ENCODE measurements around the gene SCN1A.
"Not testable (repeated sequence)": the region's sequence is repeated elsewhere in the genome, so short reads cannot be mapped to it uniquely, and the experiment has no call there.

SCN1A gene

DNA sequence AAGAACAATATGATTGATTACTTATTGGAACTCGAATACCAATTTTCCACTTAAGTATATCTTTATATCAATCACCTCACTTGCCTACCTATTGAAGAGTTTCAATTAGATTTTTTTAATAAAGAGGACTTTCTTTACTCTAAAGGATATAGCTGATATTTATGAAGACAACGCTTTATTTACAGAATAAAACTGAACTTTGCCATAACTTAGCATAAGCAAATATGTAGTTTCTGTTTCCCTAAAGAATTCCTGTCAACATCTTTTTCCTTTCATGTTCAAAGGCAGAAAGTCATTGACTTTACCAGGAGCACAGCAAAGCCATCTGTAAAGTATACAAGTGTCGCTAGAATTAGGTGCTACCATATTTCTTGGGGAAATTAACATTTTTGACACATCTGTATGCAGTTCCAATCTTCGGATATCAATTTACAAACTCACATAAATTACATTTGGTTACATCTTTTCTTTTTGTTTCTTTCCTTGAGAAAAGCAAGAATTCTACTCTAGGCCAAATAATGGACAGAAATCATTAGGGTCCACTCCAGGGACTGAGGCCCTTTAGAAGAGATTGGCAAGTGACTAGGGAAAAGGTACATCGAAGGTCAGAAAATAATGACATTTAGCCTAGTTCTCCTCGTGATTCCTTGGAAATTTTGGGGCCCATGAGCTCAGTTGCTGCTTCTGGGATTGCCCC, 7.5 kb upstream of the SCN1A start:
- no peak for DNase-seq

DNA sequence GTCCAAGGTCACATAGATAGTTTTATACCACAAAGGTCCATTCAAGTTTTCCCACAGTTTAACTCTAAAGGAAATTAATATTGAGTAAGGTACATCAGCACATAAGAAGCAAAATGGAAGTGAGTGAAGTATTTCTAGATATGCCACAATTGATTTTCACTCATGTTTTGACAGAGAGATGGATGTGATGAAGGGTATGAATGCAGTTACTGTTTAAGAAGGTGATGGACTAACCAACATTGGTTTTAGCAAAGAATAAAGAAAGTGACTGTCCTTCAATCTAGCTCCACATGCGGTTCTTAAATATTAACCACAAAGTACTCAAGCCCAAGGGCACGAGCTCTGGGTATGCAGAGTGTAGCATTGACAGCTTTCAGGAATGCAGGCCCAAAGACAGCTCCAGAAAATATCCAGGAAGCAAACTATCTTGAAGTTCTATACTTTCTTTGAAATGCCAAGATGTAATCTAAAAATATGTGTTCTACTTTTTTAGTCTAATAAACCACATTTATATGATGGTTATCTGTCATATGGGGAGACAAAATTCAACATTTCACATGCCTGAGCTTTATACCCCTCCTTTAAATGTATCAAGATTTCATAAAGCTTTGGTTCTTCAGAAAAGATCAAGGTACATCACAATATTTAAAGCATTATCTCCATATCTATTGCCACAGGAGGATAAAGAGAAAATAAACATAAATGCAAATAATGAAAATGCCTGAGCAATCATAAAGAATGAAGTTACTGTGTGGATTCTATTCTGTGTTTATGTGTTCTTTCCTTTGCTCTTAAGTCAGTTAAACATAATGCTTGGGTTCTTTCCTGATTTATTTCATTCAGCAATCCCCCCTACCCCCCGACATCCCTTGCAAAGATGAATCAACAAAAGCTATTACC, 6.7 kb upstream of the SCN1A start:
- no peak for DNase-seq

DNA sequence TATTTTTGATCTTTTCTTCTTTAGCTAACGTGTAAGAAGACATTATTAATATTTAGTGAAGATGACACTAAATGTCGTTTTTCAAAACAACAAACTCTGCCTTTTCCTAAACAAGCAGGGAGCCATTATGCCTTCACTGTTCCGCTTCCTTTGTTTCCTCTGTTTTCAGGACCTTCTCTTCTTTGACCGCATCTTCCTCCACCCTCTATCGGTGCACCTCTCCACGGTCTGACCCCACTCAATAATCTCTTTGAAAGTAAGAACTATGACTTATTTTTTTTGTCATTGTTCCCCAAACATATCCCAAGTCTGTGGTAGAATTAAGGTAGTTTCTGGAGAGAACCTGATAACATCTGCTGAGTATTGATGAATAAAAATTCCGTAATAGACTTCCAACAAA, 5.8 kb upstream of the SCN1A start:
- no peak for DNase-seq

DNA sequence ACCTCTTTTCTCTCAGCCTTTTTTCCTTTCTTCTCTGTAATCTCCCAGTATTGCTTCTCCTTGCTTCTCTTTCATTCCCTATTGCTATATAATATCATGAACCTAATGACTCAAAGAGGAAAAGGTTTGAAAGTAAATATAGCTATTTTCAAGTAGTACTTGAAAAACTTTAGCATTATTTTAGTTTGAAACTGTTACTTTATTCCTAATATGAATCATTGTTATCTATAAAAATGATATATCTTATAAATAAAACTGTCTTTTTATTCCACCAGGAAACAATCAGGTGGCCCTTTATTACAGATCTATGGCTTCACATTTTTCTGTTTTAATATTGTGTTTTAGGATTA, 311 bp upstream of the SCN1A start:
- DNase-seq, result no peak

DNA sequence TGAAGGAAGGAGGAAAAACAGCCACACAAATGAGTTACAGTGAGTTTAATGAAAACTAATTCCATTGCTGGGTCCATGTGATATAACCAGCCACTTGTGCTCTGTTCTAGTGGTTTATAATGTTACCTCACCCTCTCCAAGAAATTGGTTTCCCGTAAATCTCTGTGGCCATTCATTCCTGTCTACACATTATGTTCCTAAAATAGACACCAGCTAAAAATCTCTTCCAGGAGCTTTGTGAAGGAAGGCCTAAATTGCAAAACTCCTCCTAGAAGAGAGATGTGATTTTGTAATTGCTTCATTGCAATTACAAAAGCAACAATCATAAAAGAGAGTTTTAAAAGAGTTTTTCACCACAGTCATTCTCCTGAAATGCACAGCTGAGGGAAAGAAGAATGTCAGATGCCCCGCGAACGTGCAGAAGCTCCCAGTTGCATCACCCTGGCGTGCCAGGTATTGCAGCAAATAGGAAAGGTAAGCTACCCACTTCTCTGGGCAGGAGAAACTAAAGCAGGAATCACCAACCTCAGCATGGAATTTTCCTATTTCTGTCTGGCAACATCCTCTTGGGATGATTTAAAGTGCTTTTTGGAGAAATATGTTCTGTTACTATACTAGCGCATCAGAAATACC, 1.7 kb downstream of the SCN1A start:
- DNase-seq, result no peak

DNA sequence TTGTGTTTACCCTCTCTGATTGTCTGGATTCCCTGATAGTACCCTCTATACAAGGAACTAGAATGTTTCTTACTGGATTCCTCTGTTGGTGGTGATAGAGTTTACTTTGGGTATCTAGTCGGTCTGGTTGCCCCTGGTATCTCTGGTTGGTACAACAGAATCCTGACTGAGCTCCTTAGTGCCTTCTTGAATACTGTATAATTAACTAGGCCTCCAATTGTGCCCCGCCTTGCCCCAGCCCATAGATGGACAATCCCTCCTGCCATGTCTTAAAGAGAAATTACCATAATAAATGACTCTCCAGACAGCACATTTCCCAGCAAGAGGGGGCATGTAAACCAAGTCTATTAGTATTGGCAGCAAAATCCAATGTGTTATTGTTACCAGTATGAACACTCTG, 2.3 kb downstream of the SCN1A start:
- no peak for DNase-seq

DNA sequence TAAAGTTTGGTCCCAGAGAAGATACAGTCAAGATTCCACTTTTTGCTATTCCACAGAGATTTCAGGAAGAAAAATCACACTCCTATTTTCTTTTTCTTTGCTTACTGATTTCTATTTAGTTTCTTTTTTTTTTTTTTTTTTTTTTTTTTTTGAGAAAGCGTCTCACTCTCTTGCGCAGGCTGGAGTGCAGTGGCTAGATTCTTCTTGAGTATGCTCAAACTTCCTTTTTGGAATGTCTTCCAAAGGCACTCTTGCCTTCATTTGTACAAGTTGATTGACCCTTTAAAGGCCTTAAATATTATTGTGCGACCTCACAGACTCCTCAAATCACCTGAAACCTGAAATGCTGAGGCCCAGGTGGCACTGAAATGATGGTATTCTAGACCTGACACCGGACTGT, 9.6 kb downstream of the SCN1A start:
- DNase-seq, result no peak

DNA sequence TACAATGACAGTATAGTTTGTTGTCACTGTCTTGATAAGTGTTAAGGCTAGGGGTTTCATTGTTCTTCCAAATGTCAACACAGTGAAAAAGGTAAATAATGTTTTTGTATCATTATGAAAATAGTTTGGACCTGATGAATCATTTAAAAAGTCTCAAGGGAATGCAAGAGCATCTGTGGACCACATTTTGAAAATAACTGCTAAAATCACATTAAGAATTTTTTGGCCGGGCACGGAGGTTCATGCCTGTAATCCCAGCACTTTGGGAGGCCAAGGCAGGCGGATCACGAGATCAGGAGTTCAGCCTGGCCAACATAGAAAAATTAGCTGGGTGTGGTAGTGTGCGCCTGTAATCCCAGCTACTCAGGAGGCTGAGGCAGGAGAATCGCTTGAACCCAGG, 10.3 kb downstream of the SCN1A start:
- no peak for DNase-seq

DNA sequence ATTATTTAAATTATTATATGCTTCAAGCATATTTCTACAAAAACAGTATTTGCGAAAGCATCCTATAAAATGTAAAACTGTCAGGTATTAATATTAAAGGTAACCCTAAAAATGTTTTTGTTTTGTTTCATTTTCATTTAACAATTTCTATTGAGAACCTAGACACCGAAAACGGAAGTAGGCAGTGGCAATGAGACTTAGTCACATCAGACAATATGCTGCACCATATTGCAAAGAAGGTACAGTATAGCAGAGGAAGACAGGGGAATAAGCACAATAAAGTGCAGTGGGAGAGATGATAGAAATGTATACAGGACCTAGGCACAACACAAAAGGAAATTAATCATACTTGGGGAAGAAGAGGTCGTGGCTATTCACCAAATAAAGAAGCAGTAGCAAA, 12.2 kb downstream of the SCN1A start:
- no peak for DNase-seq

DNA sequence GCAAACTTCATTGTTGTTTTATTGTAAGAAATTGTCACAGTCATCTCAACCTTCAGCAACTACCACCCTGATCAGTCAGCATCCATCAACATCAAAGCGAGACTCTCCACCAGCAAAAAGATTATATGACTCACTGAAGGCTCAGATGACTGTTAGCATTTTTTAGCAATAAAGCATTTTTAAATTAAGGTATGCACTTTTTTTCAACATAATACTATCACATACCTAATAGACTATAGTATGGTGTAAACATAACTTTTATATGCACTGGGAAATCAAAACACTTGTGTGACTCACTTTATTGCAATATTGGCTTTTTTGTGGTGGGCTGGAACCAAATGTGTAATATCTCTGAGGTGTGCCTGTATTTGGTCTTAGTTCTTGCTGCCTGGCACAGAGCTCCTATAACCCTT, 15.6 kb downstream of the SCN1A start:
- DNase-seq, result no peak

DNA sequence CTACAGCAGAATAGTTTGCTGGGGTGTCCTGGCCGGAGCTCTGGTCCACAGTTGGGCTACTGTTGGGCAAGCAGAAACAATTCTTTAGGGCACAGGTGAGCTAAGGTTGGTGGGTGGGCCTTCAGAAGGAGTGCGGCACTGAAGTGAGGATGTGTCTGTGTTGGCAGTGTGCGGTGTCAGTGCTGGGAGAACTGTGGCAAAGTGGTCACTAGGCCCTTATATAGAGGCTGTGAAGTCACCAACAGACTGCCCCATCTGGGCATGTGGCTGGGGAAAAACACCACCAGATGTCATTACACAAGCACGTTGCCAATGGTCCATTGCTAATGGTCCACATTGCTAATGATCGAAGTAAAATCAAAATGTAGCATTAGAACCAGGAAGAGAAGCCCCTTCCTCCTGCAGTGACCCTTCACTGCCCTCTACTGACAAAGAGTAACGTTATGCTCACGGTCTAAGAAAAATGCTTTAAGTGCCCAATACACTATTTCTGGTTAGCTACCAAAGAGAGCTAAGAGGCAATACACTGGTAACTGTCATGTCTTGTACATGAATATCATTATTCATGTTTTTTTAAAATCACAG, 21.3 kb downstream of the SCN1A start:
- DNase-seq, result no peak

DNA sequence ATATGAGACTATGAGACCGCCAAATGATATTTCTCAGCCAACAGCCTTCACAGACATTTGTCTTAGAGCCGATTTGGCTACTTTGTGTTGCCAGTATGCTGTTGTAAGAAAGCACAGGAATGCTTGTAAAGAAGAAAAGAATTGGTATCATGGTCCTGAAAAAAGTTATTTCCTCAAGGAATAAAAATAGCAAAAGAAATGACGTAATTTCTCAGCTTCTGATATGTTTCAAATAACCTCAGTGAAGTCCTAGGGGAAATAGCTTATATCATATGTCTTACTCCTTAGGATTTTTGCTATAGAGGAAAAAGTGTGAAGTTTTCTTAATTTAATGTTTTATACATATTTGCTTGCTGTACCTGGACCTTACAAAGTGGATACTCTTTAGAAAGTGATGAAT, 23.0 kb downstream of the SCN1A start:
- no peak for DNase-seq

DNA sequence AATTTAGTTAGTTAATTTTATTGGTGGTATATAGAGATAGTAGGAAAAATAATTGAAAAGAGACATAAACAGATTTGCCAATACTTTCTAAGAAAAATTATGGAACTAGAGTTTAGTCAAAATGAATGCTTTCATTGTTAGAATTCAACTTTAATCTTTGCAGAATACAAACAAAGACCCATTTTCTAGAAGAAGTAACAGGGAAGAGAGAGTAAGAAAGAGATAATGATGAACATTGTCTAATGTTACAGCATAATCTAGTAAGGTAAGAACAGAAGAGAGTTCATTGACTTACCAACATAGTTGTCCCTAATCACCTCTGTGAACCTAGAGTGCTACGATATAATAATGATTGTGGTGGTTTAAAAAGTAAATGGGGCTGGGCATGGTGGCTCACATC, 23.7 kb downstream of the SCN1A start:
- no peak for DNase-seq

DNA sequence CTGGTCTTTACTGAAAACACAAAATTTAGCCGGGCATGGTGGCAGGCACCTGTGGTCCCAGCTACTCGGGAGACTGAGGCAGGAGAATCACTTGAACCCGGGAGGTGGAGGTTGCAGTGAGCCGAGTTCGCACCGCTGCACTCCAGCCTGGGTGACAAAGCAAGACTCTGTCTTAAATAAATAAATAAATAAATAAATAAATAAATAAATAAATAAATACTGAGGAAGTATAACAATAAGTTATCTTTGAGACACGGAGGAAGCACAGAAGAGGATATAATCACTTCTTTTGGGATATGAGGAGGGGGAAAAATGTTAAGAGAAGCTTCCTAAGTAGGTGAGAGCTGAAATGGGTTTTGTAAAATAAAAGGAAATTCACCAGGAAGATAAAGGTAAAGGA, 24.5 kb downstream of the SCN1A start:
- DNase-seq, result not testable (repeated sequence)

DNA sequence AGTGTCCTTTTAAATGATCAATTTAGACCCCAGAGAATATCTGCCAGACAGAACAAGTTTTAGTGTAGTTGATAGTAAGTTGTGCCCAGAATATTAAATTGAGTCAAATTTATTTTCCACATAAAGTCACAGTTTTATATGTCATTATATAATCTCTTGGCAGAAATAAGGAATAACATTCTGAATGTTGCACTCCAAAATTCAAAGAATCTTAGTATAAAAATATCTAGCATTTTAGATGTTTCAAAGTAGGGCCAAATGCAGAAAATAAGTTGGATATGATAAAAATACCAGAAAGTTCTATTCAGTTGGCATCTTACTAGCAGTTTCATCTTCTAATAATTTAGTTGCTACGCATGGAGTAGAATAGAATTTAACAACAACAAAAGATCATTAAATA, 33.5 kb downstream of the SCN1A start:
- DNase-seq, result no peak

DNA sequence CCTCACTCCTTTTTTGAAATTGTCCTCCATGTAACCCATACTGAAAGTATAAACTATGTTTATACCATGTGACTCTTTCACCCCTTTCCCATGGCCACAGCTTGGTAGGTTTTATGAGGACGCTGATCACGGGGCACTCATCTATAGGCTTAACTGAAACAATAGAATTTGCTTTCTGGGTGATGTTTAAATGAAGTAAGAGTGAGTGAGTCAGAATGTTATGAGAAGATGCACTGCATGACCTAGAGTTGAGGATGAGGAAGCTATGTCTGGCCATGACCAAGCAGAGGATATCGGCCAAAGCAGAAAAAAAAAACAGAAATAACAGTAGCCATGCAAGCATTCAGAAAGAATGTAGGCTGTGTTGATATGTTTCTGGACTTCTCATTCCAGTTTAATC, 34.9 kb downstream of the SCN1A start:
- DNase-seq, result no peak

DNA sequence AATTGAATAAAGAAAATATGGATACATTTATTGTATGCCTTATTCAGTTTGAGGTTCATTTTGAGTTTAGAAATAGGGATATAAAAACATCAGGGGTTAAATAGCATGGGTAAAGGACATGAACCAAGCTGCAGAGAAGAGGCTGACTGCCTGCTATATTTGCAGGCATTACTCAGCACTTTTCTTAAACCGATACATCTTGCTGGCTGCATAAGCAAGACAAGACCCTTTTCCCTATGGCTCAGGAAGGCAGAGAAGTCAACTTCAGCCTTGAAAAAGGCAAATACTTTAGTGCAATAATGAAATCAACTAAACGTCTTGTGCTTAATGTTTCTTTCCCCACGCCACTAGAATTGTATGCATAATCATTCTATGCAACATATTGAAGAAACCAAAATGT, 36.4 kb downstream of the SCN1A start:
- DNase-seq, result no peak

DNA sequence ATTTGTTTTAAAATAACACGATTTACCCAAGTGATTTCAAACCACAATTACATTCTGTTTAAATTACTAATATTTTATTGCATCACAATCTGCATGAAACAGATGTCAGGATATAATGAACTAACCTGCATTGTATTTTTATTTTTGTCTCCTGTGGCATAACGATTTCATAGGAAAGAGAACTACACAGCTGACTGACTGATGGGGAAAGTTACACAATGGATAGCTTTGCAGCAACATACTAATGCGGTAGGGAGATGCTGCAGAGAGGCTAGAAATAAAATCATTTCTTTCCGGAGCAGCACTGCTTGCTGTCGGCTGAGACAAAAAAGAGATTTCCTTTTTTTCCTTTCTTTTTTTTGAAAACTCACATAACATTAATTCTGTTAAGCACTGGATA, 36.9 kb downstream of the SCN1A start:
- no peak for DNase-seq

DNA sequence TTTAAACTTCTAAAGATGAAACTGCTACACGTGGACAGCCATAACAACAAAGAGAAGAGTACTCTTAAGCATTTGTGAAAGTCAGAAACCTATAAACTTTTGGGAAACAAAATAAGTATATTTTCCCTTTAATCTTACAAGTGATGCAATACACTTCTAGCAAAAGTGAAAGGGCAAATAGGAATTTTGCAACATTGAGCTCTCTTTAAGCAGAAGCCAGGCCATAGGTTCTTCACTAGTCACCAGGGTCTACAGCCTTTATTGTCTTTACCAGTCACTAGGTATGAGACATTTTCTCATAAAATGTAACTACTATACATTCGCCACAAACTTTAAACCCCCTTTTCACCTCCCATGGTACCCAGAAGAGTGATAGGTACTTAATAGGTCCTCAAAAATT, 37.5 kb downstream of the SCN1A start:
- no peak for DNase-seq

DNA sequence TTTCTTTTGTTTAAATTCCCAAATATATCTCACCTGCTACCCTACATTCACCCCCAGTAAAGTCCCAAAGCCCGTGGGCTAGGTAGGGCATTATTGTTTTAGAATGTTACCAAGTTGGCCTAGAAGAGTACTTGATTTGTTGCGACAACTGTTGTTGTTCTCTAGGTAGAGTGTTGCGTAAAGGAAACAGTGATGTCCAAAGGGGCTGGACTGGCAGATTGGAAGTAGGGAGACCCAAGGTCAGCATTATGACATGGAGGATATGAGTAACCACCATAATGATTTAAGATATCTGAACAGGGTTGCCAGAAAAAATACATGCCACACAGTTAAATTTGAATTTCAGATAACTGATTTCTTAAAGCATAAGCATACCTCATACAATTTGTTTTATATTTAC, 39.2 kb downstream of the SCN1A start:
- DNase-seq, result no peak

DNA sequence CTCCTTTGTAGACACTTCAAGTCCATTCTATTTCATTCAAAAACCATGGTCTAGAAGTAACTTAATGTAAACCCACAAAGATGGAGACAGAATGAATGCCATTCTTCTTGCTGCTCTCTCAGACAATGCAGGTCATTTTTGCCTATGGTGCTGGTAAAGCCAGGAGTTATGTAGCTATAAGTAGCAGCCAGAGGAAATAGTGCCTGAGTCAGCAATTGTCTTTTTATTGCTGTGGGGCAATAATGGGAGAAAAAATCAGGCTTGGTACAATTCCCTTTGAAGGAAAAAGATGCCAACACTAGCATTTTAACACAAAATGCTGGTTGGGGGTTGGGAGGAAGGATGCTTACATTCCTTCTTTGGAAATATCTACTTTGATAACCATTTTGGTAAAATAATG, 43.5 kb downstream of the SCN1A start:
- no peak for DNase-seq

DNA sequence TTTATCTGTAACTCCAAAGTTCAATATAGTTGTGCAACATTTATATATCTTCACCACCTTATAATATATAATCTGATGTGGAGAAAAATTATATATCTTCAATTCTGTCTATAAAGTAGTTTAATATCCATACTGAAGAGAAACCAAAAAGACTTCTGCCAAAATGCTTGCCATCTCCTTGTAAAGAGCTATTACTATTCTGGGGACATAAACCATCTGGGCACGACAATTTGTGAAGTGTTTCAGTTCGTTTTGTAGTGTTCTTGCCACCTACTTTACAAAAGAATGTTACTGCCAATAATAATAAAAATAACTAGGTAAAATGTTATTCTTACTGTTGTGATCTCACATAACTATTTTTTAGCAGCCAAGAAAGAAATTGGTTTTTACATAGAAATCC, 45.1 kb downstream of the SCN1A start:
- DNase-seq, result no peak

DNA sequence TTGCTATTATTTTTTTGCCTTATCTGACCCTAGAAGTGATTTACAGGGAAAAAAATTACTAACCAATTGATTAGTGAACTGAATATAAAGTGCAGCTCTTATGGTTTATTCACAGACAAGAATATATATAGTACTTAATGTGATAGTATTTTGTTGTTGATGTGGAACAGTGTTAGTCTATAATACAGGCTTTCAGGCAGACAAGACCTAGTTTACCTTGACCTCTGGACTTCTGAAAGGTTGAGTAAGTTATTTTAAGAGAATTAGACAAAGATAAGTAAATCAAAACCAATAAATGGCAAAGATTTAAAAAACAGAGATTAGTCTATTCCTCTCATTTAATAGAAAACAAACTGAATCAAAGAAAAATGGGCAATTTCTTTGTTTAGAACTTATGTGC, 46.0 kb downstream of the SCN1A start:
- DNase-seq, result no peak

DNA sequence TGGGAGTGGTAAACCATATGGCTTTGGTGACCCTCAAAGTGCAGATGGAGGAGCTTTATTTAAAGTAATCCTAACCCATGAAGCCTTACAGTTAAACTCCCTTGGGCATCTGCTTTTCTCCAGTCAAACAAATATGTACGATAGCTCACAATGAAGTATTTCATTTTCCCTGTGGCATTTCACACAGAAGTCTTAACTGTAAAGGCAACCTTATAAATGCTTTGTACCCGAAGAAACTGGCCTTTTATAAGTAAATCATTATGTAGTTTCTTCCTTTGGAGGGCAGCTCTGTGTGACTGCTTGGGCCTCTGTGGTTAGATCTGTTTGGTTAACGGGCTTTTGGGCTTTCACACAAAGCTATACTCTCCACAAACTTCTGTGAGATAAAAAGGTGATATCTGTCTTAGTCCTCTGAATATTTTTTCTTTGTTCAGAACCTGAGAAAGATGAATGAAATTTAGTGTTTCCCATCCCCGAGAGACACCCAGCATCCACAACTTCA, 46.6 kb downstream of the SCN1A start:
- DNase-seq, result no peak

All from NK-92 treated with Interleukin-12 subunit alpha and Interleukin-12 subunit beta, amount 100 ng/mL, for 24 hours (cell line).